Osteocyte (in vitro differentiated cells): ENCODE data around the gene FALEC. TPM values are rescaled to one million over a fixed set of nuclear protein-coding genes. Genes with fewer than 3 reads are reported as not detected.

Experiments
- DNase-seq: peaks from one replicate; pipeline ENCODE4 v3.0.0; 2021; ENCODE audit warnings: mixed read lengths; ENCODE audit not compliant: unreplicated experiment; ENCODE audit errors: extremely low spot score
- H3K27ac Mint-ChIP-seq: one replicate; pipeline ENCODE4 v1.8.0; 2021; ENCODE audit warnings: mild to moderate bottlenecking, mixed read lengths; ENCODE audit not compliant: unreplicated experiment
- H3K27me3 Mint-ChIP-seq: one replicate; pipeline ENCODE4 v1.8.0; 2021; ENCODE audit warnings: mixed read lengths; ENCODE audit not compliant: unreplicated experiment
- H3K36me3 Mint-ChIP-seq: one replicate; pipeline ENCODE4 v1.8.0; 2021; ENCODE audit warnings: mixed read lengths; ENCODE audit not compliant: unreplicated experiment
- H3K4me1 Mint-ChIP-seq: one replicate; pipeline ENCODE4 v1.8.0; 2021; ENCODE audit warnings: mixed read lengths; ENCODE audit not compliant: unreplicated experiment
- H3K4me3 Mint-ChIP-seq: one replicate; pipeline ENCODE4 v1.8.0; 2021; ENCODE audit warnings: mild to moderate bottlenecking, moderate library complexity, mixed read lengths; ENCODE audit not compliant: unreplicated experiment
- H3K9me3 Mint-ChIP-seq: one replicate; pipeline ENCODE4 v1.8.0; 2021; ENCODE audit warnings: mixed read lengths; ENCODE audit not compliant: unreplicated experiment
- total RNA-seq: library from RNA; stranded (reverse); gene quantifications from 2 replicates; pipeline ENCODE4 v1.2.1, GENCODE V29; 2021
- TF ChIP-seq, protein P1 (sequence below): fragments of 200-600 bp; sonication (generic); IDR thresholded peaks from 2 replicates; pipeline ENCODE4 v1.5.0; 2021; ENCODE audit warnings: antibody characterized with exemption, mild to moderate bottlenecking, moderate library complexity

FALEC gene
- total RNA-seq, 1 donor from 2014 or later: not detected

DNA sequence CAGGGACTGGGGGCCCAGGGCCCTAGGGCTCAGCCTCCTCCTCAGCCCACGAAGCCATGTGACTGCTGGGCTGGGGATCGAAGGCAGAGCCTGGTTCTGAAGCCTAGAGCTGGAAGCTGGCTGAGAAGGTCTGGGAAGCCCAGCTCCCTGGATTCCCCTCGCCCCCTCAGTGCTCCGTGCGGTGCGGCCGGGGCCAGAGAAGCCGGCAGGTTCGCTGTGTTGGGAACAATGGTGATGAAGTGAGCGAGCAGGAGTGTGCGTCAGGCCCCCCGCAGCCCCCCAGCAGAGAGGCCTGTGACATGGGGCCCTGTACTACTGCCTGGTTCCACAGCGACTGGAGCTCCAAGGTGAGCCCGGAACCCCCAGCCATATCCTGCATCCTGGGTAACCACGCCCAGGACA, 42.8 kb downstream of the FALEC start:
- Mint-ChIP-seq H3K27me3 (no peaks in the 10 kb centered on the region), H3K36me3 (peaks cover 2% of the 10 kb centered on the region), H3K27ac (peak overlapping the region; percentile 31), H3K4me1 (peaks cover 33% of the 10 kb centered on the region), H3K4me3 (no peak overlapping the region), H3K9me3 (no peaks in the 10 kb centered on the region)
- TF ChIP-seq, protein P1, sequence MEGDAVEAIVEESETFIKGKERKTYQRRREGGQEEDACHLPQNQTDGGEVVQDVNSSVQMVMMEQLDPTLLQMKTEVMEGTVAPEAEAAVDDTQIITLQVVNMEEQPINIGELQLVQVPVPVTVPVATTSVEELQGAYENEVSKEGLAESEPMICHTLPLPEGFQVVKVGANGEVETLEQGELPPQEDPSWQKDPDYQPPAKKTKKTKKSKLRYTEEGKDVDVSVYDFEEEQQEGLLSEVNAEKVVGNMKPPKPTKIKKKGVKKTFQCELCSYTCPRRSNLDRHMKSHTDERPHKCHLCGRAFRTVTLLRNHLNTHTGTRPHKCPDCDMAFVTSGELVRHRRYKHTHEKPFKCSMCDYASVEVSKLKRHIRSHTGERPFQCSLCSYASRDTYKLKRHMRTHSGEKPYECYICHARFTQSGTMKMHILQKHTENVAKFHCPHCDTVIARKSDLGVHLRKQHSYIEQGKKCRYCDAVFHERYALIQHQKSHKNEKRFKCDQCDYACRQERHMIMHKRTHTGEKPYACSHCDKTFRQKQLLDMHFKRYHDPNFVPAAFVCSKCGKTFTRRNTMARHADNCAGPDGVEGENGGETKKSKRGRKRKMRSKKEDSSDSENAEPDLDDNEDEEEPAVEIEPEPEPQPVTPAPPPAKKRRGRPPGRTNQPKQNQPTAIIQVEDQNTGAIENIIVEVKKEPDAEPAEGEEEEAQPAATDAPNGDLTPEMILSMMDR: no peak
- no peak for DNase-seq

DNA sequence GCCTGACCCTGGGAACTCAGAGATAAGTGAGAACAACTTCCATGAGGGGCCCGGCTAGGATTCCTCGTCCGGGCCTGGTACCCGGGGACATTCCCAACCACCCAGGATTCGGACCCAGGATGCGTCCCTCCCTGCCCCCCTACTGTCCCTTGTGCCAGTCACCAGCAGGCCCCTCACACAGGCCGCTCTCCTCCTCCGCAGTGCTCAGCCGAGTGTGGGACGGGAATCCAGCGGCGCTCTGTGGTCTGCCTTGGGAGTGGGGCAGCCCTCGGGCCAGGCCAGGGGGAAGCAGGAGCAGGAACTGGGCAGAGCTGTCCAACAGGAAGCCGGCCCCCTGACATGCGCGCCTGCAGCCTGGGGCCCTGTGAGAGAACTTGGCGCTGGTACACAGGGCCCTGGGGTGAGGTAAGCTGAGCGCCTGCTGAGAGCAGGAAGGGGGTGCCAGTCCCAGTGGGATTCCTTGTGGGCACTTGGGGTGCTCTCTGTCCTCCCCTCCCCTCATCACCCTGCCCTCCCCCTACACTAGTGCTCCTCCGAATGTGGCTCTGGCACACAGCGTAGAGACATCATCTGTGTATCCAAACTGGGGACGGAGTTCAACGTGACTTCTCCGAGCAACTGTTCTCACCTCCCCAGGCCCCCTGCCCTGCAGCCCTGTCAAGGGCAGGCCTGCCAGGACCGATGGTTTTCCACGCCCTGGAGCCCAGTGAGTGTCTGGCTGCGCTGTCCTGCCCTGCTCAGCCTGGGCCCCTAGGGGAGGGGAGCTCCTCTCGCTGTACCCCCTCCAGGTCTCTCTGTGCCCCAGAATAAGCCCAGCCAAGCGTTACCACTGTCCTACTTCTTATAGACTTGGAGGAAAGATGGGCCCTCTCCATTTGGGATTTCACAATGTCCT, 43.5 kb downstream of the FALEC start:
- H3K36me3 Mint-ChIP-seq: peaks cover 2% of the 10 kb centered on the region
- H3K4me3 Mint-ChIP-seq: peak overlapping the region; percentile 45
- no peaks in the 10 kb centered on the region for H3K27me3 Mint-ChIP-seq
- H3K4me1 Mint-ChIP-seq: peaks cover 39% of the 10 kb centered on the region
- TF ChIP-seq, protein P1: no peak
- no peaks in the 10 kb centered on the region for H3K9me3 Mint-ChIP-seq
- peak; percentile 84 for DNase-seq
- no peak overlapping the region for H3K27ac Mint-ChIP-seq

DNA sequence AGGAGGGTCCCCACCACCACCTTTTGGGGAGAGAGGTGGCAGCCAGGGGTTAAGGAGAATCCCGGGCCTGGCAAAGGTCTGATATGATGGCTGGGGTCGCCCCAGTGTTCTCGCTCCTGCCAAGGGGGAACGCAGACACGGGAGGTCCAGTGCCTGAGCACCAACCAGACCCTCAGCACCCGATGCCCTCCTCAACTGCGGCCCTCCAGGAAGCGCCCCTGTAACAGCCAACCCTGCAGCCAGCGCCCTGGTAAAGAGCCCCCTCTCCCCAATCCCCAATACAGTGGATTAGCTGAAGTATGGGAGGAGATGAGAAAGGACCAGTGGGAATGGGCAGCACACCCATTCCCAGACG, 44.1 kb downstream of the FALEC start:
- TF ChIP-seq, protein P1: no peak
- Mint-ChIP-seq H3K4me1 (peaks cover 46% of the 10 kb centered on the region), H3K4me3 (no peak overlapping the region), H3K9me3 (no peaks in the 10 kb centered on the region), H3K27ac (no peak overlapping the region), H3K36me3 (peaks cover 2% of the 10 kb centered on the region), H3K27me3 (no peaks in the 10 kb centered on the region)
- no peak for DNase-seq

DNA sequence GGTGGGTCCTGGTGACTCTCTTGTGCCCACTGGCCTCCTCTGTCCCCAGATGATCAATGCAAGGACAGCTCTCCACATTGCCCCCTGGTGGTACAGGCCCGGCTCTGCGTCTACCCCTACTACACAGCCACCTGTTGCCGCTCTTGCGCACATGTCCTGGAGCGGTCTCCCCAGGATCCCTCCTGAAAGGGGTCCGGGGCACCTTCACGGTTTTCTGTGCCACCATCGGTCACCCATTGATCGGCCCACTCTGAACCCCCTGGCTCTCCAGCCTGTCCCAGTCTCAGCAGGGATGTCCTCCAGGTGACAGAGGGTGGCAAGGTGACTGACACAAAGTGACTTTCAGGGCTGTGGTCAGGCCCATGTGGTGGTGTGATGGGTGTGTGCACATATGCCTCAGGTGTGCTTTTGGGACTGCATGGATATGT, 44.5 kb downstream of the FALEC start:
- H3K4me3 Mint-ChIP-seq: peak overlapping the region; percentile 91
- H3K27me3 Mint-ChIP-seq: no peaks in the 10 kb centered on the region
- TF ChIP-seq, protein P1: peak; percentile 85
- no peaks in the 10 kb centered on the region for H3K9me3 Mint-ChIP-seq
- peaks cover 50% of the 10 kb centered on the region for H3K4me1 Mint-ChIP-seq
- H3K36me3 Mint-ChIP-seq: peaks cover 2% of the 10 kb centered on the region
- no peak for DNase-seq
- H3K27ac Mint-ChIP-seq: peak overlapping the region; percentile 100

DNA sequence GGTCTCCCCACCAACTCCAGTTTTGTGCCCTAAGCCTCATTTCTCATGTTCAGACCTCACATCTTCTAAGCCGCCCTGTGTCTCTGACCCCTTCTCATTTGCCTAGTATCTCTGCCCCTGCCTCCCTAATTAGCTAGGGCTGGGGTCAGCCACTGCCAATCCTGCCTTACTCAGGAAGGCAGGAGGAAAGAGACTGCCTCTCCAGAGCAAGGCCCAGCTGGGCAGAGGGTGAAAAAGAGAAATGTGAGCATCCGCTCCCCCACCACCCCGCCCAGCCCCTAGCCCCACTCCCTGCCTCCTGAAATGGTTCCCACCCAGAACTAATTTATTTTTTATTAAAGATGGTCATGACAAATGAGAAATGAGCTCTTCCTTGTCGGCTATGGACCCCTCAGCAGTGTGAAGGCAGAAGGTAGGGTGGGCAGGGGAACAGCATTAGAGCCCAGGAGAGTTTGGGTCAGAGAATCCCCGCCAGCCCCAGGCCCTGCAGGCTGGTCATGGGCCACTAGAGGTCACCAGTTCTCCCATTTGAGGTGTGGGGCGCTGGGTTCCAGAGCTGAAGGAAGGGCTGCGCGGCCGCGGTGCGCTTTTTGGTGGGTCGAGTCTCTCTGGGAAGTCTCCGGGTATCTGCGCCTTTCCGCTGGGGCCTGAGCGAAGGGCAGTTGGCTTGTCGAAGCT, 45.2 kb downstream of the FALEC start:
- no peaks in the 10 kb centered on the region for H3K27me3 Mint-ChIP-seq
- H3K4me3 Mint-ChIP-seq: peak overlapping the region; percentile 91
- peak overlapping the region; percentile 100 for H3K27ac Mint-ChIP-seq
- peak; percentile 94 for DNase-seq
- H3K4me1 Mint-ChIP-seq: peaks cover 55% of the 10 kb centered on the region
- TF ChIP-seq, protein P1: peak; percentile 76
- H3K9me3 Mint-ChIP-seq: no peaks in the 10 kb centered on the region
- peaks cover 2% of the 10 kb centered on the region for H3K36me3 Mint-ChIP-seq
